ENCODE measurements around the gene USP12.
"Not testable (repeated sequence)": the region's sequence is repeated elsewhere in the genome, so short reads cannot be mapped to it uniquely, and the experiment has no call there.

USP12 gene

DNA sequence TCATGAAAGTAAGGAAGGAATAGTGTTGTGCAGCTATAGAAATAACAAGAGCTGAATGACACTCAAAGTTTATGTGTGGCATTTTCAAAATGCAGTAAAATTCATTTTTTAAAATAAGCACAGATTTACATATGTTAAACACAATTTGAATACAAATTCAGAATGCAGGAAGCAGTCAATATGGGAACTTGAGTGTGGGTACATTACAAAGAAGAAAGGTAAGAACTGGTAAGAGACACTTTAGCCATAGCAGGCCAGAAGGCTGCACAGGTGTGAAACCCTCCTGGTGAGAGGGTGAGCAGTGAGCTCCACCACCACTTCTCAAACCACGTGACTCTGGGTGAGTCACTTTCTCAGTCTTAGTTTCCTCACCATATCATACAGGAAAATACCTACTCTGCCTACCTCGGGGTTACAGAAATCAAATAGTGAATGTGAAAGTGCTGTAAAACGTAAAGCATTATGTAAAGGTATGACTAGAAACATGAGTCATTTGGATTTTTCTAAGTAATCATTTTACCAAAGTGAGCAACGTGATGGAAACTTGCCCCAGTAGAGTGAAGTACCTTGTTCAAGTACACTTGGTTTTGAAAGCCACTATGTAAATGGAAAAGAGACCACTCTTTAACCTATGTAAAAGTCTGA lies 40.5 kb downstream of the USP12 start:
- no peaks in the 10 kb centered on the region for H3K27me3 Mint-ChIP-seq
- peaks cover 0 to 7% of the 10 kb centered on the region in 2 donors for H3K9me3 Mint-ChIP-seq
- peaks cover 15 to 20% of the 10 kb centered on the region in 2 donors for H3K36me3 Mint-ChIP-seq
- H3K27ac Mint-ChIP-seq, result peak overlapping the region; percentile 86
- DNase-seq, result peak; percentile 77
- H3K4me1 Mint-ChIP-seq, result peaks cover 50 to 85% of the 10 kb centered on the region in 2 donors
- ATAC-seq (replicated peaks), result peak; percentile 96
- no peak overlapping the region for H3K4me3 Mint-ChIP-seq

DNA sequence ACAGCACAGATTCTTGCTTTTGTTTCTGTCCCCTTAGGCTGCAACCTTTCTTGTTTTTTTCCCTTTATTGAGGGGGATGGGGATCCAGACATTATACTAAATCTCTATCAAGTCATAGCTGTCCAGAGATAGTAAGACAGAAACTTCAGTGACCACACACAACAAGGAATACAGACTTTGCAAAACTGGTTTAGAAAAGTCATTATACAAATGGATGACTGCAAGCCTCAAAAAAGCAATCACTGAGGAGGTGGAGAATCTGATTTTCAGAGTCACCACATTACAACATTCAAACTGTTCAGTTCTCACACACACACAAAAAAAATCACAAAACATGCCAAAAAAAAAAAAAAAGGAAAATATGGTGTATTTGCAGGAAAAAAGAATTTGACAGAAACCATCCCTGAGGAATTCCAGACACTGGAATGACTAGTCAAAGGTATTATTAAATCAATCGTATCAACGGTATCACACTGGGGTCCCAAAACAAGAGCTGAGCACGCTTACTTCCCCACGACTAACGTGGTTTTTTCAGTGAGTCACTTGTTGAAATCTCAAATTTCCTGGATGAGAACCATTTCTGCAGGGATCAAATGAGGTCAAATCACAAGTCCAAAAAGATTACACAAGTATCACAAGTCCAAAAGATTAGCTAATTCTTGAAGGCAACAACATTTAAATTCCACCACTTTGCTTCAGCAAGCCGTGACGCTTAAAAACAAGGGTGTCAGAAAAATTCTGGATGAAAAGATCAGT lies 41.2 kb downstream of the USP12 start:
- Mint-ChIP-seq H3K27me3 (no peaks in the 10 kb centered on the region), H3K36me3 (peaks cover 16 to 24% of the 10 kb centered on the region in 2 donors), H3K27ac (peak overlapping the region; percentile 86), H3K9me3 (peaks cover 0 to 8% of the 10 kb centered on the region in 2 donors), H3K4me1 (peaks cover 48 to 88% of the 10 kb centered on the region in 2 donors), H3K4me3 (no peak overlapping the region)
- DNase-seq (no peak), ATAC-seq (replicated peaks) (no peak)

DNA sequence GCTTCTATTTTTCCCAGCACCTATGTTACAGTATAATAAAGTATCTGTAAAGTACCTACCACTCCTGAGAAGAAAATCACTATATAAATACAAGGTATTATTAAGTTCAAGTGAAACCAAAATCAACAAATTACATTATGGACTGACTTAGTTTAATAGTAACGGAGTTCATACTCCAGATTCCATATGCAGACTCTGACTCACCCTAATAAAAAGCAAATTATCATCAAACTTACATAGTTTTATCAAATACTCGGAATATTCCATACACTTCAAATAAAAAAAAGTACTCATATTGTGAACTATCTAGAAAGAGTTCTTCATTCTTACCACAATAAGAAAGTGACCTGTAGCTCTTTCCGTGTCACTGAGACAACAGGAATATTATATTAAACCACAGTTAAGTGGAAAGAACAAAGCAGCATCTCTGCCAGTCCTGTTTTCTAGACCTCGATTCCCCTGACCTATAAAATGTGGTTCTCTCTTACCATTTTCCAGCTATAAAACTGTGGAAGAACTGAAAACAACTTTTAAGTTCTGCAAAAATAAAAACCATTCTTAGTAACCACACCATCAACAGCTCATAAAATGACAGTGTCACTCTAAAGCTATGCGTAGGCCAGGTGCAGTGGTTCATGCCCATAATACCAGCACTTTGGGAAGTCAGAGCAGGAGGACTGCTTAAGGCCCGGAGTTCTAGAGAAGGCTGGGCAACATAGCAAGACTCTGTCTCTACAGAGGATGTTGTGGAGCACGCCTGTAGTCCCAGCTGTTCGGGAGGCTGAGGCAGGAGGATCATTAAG lies 42.6 kb downstream of the USP12 start:
- Mint-ChIP-seq H3K4me1 (peaks cover 45 to 80% of the 10 kb centered on the region in 2 donors), H3K27ac (peak overlapping the region; percentile 71), H3K36me3 (peaks cover 19 to 34% of the 10 kb centered on the region in 2 donors), H3K4me3 (no peak overlapping the region), H3K27me3 (no peaks in the 10 kb centered on the region), H3K9me3 (peaks cover 0 to 10% of the 10 kb centered on the region in 2 donors)
- ATAC-seq (replicated peaks) (no peak), DNase-seq (no peak)

DNA sequence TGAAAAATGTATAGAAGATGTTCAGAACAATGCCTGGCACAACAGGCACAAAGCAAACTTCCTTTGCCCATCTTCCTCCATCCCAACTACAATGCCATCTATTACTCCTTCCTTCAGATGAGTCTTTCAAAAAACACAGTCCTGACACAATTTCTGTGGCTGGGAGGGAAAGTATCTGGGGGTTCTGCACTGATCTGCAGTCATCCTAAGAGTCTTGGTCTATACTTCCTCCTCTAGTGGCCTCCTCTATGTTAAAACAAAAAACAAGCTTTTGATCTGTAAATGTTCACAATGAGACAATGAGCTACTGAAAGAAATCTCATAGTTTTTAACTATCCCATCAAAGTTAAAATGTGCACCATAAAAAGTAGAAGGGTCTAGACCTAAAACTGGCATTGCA lies 44.8 kb downstream of the USP12 start:
- Mint-ChIP-seq H3K4me1 (peaks cover 36 to 67% of the 10 kb centered on the region in 2 donors), H3K36me3 (peaks cover 26 to 41% of the 10 kb centered on the region in 2 donors), H3K27ac (no peak overlapping the region), H3K4me3 (no peak overlapping the region), H3K27me3 (no peaks in the 10 kb centered on the region), H3K9me3 (peaks cover 5 to 17% of the 10 kb centered on the region in 2 donors)
- ATAC-seq (replicated peaks) (peak in 1 of 2 donors; percentile 16), DNase-seq (no peak)

DNA sequence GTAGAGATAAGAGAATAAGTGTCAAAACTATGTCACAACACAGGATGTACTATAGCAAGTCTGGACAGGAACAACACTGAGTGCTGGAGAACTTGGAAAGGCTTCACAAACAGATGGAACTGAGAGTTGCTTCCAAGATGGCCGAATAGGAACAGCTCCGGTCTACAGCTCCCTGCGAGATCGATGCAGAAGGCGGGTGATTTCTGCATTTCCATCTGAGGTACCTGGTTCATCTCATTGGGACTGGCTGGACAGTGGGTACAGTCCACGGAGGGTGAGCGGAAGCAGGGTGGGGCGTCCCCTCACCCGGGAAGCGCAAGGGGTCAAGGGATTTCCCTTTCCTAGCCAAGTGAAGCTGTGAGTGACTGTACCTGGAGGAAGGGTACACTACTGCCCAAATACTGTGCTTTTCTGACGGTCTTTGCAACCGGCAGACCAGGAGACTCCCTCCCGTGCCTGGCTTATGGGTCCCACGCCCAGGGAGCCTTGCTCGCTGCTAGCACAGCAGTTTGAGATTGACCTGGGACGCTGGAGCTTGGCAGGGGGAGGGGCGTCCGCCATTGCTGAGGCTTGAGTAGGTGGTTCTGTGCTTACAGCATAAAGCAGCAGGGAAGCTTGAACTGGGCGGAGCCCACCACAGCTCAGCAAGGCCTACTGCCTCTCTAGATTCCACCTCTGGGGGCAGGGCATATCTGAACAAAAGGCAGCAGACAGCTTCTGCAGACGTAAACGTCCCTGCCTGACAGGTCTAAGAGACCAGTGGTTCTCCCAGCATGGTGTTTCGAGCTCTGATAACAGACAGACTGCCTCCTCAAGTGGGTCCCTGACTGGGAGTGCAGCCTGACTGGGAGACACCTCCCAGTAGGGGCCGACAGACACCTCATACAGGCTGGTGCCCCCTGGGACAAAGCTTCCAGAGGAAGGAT lies 46.0 kb downstream of the USP12 start:
- ATAC-seq (replicated peaks) (no peak), DNase-seq (no peak)
- H3K4me3 Mint-ChIP-seq, result no peak overlapping the region
- no peaks in the 10 kb centered on the region for H3K27me3 Mint-ChIP-seq
- peaks cover 5 to 17% of the 10 kb centered on the region in 2 donors for H3K9me3 Mint-ChIP-seq
- peak overlapping the region; percentile 14 for H3K27ac Mint-ChIP-seq
- H3K36me3 Mint-ChIP-seq, result peaks cover 31 to 48% of the 10 kb centered on the region in 2 donors
- H3K4me1 Mint-ChIP-seq, result peaks cover 37 to 68% of the 10 kb centered on the region in 2 donors

DNA sequence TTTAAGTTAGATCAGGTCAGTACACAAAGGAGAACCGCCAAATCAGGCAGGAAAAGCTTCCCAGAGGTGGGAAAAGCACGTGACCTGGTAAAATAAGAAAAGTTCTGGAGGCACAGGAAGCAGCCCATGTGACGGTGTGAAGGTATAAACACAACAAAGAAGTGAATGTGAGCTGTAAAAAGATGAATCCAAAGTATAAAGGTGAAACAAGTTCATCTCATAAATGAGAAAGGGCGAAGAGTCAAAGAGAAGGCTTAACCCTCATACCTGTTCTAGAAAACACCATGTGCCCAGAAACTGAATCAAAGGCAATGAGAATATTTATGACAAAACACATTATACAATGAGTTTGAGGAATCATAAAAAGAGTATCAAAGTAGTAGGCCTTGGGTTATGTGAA lies 47.0 kb downstream of the USP12 start:
- H3K27ac Mint-ChIP-seq, result peak overlapping the region; percentile 42
- peaks cover 26 to 43% of the 10 kb centered on the region in 2 donors for H3K36me3 Mint-ChIP-seq
- no peak overlapping the region for H3K4me3 Mint-ChIP-seq
- no peak for ATAC-seq (replicated peaks)
- peaks cover 5 to 13% of the 10 kb centered on the region in 2 donors for H3K9me3 Mint-ChIP-seq
- no peak for DNase-seq
- H3K27me3 Mint-ChIP-seq, result no peaks in the 10 kb centered on the region
- peaks cover 36 to 65% of the 10 kb centered on the region in 2 donors for H3K4me1 Mint-ChIP-seq

DNA sequence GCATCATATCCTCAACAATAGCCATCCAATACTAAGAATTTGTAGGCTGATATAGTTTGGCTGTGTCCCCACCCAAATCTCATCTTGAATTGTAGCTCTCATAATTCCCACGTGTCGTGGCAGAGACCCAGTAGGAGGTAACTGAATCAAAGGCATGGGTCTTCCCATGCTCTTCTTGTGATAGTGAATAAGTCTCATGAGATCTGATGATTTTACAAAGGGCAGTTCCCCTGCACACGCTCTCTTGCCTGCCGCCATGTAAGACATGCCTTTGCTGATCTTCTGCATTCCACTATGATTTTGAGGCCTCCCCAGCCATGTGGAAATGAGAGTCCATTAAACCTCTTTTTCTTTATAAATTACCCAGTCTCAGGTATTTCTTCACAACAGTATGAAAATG lies 48.2 kb downstream of the USP12 start:
- H3K36me3 Mint-ChIP-seq, result peaks cover 23 to 50% of the 10 kb centered on the region in 2 donors
- H3K4me1 Mint-ChIP-seq, result peaks cover 39 to 65% of the 10 kb centered on the region in 2 donors
- DNase-seq; ATAC-seq (replicated peaks); H3K27me3 Mint-ChIP-seq: not testable (repeated sequence)
- peak overlapping the region; percentile 2 for H3K27ac Mint-ChIP-seq
- H3K9me3 Mint-ChIP-seq, result peaks cover 5 to 12% of the 10 kb centered on the region in 2 donors
- H3K4me3 Mint-ChIP-seq, result peak overlapping the region in 1 of 2 donors; percentile 5

DNA sequence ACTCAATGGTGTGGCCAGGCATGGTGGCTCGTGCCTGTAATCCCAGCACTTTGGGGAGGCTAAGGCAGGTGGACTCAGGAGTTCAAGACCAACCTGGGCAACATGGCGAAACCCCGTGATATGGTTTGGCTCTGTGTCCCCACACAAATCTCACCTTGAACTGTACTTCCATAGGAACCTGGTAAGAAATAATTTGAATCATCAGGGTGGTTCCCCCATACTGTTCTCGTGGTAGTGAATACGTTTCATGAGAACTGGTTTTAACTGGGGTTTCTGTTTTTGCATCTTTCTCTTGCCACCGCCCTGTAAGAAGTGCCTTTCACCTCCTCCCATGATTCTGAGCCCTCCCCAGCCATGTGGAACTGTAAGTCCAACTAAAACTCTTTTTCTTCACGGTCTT lies 49.6 kb downstream of the USP12 start:
- H3K4me3 Mint-ChIP-seq, result no peak overlapping the region
- H3K36me3 Mint-ChIP-seq, result peaks cover 23 to 51% of the 10 kb centered on the region in 2 donors
- peaks cover 5 to 12% of the 10 kb centered on the region in 2 donors for H3K9me3 Mint-ChIP-seq
- peaks cover 36 to 57% of the 10 kb centered on the region in 2 donors for H3K4me1 Mint-ChIP-seq
- DNase-seq (no peak), ATAC-seq (replicated peaks) (peak in 1 of 2 donors; percentile 18)
- peak overlapping the region; percentile 79 for H3K27ac Mint-ChIP-seq
- H3K27me3 Mint-ChIP-seq, result no peaks in the 10 kb centered on the region

DNA sequence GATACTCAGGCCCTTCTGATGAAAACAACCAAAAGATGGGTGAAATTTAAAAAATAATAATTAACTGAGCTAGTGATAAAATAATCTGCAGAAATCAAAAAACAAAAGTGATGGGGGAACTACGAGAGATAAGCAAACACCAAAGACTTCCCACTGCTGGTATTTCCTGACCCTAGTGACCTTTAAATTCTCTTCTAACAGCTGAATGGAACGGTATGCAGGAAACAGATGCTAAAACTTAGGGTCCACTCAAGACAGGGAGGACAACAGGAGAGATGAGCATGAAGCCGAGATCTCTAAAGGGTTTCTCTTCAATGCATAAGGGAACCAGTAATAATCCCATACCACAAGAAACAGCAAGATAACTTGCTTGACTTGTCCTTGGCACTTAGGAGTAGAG lies 50.8 kb downstream of the USP12 start:
- H3K27ac Mint-ChIP-seq, result peak overlapping the region; percentile 73
- H3K27me3 Mint-ChIP-seq, result no peaks in the 10 kb centered on the region
- H3K4me1 Mint-ChIP-seq, result peaks cover 30 to 46% of the 10 kb centered on the region in 2 donors

DNA sequence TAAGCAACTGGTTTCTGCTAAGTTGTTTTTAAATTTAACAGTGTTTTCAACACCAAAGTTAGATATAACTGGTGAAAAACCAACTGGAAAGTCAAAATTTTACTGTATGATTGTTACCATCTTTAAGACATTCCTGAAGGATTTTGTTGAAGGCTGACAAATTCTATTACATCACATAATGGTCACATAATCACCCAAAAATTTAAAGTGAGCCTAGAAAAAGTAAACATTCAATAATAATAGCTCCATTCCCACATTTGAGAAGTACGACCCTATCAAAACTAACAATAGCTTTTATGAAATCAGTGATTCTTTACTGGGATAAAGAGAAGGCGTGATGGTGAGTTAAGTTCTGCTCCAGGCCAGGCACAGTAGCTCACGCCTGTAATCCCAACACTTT lies 51.6 kb downstream of the USP12 start:
- no peak for DNase-seq
- no peaks in the 10 kb centered on the region for H3K27me3 Mint-ChIP-seq

More for the DNA sequence above, 50.8 kb downstream of the USP12 start:
- no peak for DNase-seq
- Mint-ChIP-seq H3K4me3 (no peak overlapping the region), H3K36me3 (peaks cover 28 to 57% of the 10 kb centered on the region in 2 donors), H3K9me3 (peaks cover 5 to 12% of the 10 kb centered on the region in 2 donors)
- ATAC-seq (replicated peaks), result no peak

DNA sequence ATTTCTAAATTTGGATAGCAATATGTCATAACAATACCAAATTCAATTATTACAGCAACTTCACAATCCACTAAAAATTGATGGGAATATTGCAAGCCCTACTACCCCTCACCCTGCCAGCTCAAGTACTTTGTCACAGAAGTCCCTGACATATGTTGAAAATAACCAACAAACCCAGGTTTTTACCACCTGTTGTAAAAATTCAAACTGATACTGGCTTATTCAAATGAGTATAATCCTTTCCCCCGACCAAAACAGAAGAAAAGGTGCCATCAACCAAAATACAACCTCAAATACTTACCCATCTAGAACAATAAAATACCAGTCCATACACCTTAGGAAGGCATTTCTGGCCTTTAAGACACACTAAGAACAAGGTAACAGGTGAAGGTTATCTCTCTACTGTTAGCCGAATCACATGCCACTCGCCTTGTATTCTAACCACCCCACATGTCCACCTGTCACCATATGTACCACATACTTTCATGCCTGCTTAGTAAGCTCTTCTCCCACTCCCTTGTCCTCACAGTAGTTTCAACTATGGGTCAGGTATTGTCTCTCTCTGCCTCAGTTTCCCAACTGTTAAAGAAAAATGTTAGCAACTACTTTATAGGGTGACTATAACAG lies 53.1 kb downstream of the USP12 start:
- DNase-seq, result no peak
- no peak overlapping the region for H3K4me3 Mint-ChIP-seq
- no peaks in the 10 kb centered on the region for H3K27me3 Mint-ChIP-seq
- H3K9me3 Mint-ChIP-seq, result peaks cover 3 to 6% of the 10 kb centered on the region in 2 donors
- peaks cover 32 to 60% of the 10 kb centered on the region in 2 donors for H3K4me1 Mint-ChIP-seq
- peak in 1 of 2 donors; percentile 27 for ATAC-seq (replicated peaks)
- H3K36me3 Mint-ChIP-seq, result peaks cover 28 to 48% of the 10 kb centered on the region in 2 donors
- no peak overlapping the region for H3K27ac Mint-ChIP-seq

More for the DNA sequence above, 51.6 kb downstream of the USP12 start:
- H3K27ac Mint-ChIP-seq, result no peak overlapping the region
- peaks cover 5 to 9% of the 10 kb centered on the region in 2 donors for H3K9me3 Mint-ChIP-seq
- H3K4me1 Mint-ChIP-seq, result peaks cover 33 to 47% of the 10 kb centered on the region in 2 donors
- no peak for ATAC-seq (replicated peaks)
- no peak overlapping the region for H3K4me3 Mint-ChIP-seq
- peaks cover 31 to 59% of the 10 kb centered on the region in 2 donors for H3K36me3 Mint-ChIP-seq

DNA sequence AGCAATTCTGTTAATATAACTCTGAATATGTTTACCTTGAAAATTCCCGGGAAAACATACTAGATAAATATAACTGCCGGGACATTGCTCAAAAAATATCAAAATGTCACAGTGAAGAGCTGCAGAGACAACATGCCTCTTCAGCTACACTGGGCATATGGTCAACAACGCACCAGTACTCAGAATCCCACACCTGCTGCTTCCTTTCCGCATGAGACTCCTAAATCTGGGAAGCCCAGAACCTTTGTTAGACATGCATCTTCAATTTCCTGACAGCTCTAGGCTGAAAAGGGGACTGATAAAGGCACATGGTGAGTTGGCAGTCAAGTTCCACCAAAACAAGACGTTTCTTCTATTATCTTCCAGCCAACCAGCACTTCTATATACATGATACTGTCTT lies 53.7 kb downstream of the USP12 start:
- Mint-ChIP-seq H3K27ac (no peak overlapping the region), H3K4me1 (peaks cover 38 to 66% of the 10 kb centered on the region in 2 donors), H3K36me3 (peaks cover 29 to 50% of the 10 kb centered on the region in 2 donors), H3K4me3 (no peak overlapping the region), H3K27me3 (no peaks in the 10 kb centered on the region), H3K9me3 (peaks cover 0 to 6% of the 10 kb centered on the region in 2 donors)
- ATAC-seq (replicated peaks) (no peak), DNase-seq (no peak)

DNA sequence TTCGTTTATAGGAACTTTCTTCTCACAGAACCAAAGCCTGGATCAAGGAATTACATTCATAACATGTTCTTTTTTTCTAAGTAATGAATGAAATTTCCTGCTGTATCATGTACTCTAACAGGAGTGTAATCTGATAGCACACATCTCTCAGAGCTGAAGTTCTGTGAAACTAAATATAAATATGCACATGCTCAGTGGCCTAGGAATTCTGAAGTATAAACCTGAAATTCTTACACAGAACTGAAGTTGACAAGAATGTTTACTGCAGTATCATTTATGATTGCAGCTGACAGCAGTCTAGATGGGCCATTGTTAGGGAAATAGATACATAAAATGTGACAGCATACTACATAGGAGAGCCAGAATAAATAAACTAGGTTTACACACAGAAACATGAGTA lies 54.5 kb downstream of the USP12 start:
- peaks cover 39 to 68% of the 10 kb centered on the region in 2 donors for H3K4me1 Mint-ChIP-seq
- peak overlapping the region; percentile 7 for H3K27ac Mint-ChIP-seq
- H3K36me3 Mint-ChIP-seq, result peaks cover 28 to 46% of the 10 kb centered on the region in 2 donors

More for the DNA sequence above, 54.5 kb downstream of the USP12 start:
- DNase-seq, result no peak
- no peaks in the 10 kb centered on the region for H3K27me3 Mint-ChIP-seq
- H3K4me3 Mint-ChIP-seq, result no peak overlapping the region
- ATAC-seq (replicated peaks), result no peak
- peaks cover 0 to 3% of the 10 kb centered on the region in 2 donors for H3K9me3 Mint-ChIP-seq

Data from stimulated activated naive B cell treated with anti-CD40 and anti-IgM and Interleukin-4, amounts not matched to agents 10 μg/mL and 1 μg/mL and 100 μg/mL, for 72 hours (primary cell).